Breast epithelium (tissue), 3 donors: ENCODE results near the gene MYL7.

ENCODE experiments used
- POLR2A ChIP-seq: fragments of 450-650 bp; IDR thresholded peaks from one replicate; pipeline ENCODE4 v1.6.1; 2016; ENCODE audit warnings: antibody characterized with exemption, mild to moderate bottlenecking, moderate library complexity
- TF ChIP-seq, protein P1 (sequence below), 3 donors: fragments of 450-650 bp; IDR thresholded peaks; one replicate each; pipeline ENCODE4 v1.5.1; 2016 to 2017; ENCODE audit warnings: antibody characterized with exemption in 3 of 3, mild to moderate bottlenecking in 3 of 3, moderate library complexity in 3 of 3

- TF ChIP-seq, protein P1, sequence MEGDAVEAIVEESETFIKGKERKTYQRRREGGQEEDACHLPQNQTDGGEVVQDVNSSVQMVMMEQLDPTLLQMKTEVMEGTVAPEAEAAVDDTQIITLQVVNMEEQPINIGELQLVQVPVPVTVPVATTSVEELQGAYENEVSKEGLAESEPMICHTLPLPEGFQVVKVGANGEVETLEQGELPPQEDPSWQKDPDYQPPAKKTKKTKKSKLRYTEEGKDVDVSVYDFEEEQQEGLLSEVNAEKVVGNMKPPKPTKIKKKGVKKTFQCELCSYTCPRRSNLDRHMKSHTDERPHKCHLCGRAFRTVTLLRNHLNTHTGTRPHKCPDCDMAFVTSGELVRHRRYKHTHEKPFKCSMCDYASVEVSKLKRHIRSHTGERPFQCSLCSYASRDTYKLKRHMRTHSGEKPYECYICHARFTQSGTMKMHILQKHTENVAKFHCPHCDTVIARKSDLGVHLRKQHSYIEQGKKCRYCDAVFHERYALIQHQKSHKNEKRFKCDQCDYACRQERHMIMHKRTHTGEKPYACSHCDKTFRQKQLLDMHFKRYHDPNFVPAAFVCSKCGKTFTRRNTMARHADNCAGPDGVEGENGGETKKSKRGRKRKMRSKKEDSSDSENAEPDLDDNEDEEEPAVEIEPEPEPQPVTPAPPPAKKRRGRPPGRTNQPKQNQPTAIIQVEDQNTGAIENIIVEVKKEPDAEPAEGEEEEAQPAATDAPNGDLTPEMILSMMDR (IDR thresholded peaks at IDR 0.05) = no peak
- no peak for TF ChIP-seq POLR2A
Measured at GRCh38 chr7:44120395-44120794, 20.7 kb downstream of the MYL7 start.
